CD4-positive, alpha-beta T cell treated with Interleukin-4 for 4 hours (primary cell): ENCODE results near the gene BOK.
"Not testable (repeated sequence)": the region's sequence is repeated elsewhere in the genome, so short reads cannot be mapped to it uniquely, and the experiment has no call there.

Source experiments
- DNase-seq: peaks from one replicate; pipeline ENCODE4 v3.0.0-alpha.2; 2020

Gene BOK

DNA sequence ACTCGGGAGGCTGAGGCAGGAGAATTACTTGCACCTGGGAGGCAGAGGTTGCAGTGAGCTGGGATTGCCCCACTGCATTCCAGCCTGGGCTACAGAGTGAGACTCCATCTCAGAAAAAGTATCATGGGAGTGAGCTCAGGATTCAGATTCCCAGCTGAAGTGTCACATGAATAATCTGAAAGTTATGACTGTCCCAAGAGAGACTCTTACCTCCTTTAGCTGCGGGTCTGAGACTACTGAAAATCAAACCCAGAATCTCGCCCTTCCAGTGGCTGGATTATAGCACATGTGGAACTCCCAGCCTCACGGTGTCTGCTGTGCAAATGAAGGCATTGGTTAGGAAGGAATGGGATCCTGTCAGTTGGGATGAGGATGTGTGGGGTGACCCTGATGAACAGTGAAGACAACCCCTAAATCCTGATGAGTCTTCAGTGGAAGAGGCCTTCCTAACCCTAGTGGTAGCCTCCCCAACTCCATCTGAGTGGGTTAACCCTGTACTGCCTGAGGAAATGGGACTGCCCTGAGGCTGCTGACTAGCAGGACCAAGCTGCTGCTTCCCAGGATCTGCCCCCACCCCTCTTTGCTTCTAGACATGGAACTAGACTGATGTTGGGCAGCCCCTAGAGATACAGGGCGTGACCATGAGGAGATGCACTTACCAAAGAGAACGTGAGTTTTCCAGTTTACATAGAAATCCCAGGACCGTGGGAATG lies 16.5 kb downstream of the BOK start:
- no peak for DNase-seq

DNA sequence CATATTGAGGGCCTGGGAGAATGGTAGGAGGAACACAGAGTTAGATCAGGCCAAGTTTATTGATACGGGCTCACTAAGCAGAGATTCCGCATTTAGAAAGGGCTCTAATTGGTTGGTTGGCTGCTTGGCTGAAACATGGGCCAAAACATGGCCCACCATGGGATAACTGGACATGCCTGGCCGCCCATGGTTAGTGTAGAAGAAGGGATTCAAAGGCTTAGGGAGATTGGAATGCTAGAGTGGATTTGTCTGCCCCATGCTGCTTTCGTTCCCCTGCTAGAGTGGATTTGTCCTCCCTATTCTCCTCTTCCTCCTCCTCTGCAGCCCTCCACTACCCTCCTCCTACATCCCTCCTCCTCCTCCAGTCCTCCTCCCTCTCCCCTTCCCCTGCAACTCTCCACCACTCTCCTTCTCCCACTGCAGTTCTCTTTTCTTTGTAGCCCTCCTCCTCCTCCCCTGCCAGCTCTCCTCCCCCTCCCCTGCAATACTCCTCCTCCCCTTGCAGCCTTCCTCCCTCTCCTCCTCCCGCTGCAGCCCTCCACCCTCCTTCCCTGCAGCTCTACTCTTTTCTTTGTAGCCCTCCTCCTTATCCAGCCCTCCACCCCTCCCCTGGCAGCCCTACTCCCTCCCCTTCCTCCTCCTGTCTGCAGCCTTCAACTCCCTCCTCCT lies 17.2 kb downstream of the BOK start:
- DNase-seq = no peak

DNA sequence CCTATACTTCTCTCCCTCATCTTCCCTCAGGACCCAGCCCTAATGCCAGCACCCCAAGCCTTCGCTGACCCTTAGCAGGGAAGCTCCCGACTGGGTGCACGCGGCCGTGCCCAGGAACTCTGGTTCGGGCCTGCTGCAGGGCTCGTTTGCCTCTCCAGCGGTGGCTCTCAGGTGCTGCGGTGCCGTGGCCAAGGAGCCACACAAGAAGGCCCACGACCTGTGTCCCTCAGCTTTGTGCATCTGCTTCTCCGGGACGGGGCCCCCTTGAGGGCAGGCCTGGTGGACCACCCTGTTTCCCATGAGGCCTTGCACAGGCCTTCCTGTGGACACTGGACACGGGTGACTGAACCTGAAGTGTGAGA lies 17.7 kb downstream of the BOK start:
- DNase-seq = no peak

DNA sequence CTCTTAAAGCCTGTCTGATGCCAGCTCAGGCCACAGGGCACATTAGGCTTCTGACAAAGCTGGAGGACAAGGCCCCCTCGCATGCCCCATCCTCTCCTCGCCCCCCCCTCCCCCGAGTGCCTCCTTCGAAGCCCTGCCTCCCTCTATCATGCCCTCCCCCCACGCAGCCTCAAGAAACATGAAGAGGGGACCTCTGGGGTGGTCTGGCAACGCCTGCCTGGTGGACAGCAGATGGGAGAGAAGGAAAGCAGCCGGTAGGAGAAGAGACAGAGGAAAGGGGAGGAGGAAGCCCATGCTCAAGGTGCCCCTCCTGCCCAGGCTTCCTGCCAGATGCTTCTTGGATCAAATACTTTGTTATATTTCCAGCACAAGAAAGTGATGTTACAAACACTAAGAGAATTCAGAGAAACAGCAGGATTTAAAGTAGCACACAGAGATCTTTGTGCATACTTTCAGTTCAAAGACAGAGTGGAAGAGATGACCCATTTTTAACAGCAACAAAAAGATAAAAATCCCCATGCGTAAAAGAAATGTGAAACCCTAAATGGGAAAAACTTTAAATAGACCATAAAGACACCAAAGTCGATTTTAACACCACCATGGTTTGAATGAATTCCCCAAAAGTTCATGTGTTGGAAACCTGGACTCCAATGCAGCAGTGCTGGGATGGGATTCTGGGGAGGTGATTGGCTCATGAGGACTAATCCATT lies 19.0 kb downstream of the BOK start:
- no peak for DNase-seq

DNA sequence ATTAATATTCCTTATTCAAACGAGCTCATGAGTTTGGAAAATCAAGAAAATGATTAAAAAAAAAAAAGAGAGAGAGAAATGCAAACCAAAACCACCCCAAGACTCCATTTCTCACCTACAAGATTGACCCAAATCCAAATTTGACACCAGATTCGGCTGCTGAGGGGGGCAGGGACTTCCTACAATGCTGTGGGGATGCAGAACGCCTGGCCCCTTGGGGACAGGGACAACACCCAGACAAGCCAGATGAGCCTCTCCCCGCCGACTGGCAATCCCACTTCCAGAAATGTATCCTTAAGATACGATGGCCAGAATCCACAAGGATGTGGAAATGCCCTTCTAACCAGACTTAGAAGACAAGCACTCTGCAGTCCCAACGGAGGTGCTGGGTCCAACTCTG lies 20.7 kb downstream of the BOK start:
- DNase-seq = no peak

DNA sequence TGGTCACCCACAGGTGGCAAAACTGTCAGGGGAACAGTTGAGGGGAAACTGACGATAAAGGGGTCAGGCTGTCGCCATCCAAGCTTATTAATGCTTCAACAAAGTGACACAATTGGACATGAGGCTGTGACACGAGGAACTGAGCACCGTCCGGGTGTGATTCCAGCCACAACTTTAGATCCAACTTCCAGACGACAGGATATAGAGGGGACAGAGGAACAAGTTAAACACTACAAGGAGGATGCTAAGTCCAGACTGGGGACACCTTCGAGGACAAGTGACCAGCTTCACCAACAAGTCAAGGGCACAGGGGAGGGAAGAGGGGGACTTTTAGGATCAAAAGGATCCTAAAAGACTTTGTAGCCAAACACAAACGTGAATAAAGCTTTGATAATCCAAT lies 23.8 kb downstream of the BOK start:
- no peak for DNase-seq

DNA sequence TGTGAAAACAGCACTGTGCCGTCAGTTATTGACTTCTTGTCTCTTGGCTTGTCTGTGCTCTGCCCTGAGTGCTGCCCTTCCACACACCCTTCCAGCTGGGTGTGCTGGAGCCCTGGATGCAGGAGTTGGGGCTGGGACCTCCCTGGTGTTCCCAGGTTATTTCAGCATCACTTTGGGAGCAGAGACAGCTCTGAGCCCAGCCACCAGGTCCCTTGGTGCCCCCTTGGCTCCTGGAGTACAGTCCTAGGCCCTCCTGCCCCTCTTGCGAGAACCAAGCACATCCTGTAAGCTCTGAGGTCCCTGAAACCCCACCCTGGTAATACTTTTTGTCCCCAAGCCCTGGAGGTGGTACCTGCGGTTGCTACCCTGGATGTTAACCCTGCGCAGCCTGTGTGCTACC lies 24.3 kb downstream of the BOK start:
- no peak for DNase-seq

DNA sequence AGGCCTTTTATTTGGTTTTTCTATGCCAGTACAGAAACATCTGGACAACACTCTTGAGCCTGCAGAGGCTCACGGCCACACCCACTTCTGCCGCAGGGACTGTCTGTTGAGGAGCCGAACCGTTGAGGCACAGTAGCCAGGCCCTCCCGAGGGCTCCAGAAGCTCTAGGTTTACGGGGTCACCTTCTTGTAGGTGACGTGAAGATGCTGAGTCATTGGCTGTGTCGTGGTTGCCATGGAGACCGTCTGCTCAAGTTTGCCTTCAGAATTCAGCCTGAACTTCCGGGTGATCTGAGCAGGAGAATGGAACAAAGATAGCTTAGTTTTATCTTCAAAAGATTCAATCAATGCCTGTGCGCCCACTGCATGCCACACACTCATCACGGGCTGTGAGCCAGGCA lies 25.9 kb downstream of the BOK start:
- DNase-seq = no peak

DNA sequence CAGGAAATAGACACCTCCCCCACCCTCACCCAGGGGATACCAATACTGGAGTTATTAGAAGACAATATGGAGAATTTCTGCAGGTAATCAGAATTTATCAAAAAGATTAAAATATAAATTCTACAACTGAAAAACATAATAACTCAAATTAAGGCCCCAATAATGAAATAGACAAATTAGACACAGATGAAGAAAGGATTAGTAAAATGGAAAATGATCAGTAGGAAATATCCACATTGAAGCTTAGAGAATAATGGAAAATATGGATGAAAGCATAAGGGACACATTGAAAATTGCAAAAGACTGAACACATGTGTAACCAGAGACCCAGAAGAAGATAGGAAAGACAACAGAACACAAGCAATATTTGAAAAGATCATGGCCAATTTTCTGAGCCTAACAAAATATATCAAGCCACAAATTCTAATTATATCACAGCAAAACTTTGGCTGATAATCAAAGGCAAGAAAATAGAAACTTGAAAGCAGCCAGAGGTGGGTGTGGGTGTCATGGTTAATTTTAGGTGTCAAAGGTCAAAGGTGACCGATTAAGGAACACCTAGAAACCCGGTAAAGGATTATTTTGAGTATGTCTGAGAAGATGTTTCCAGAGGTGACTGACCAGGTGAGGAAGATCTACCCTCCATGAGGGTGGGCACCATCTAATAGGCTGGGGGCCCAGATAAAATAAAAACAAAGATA lies 28.2 kb downstream of the BOK start:
- DNase-seq = no peak

DNA sequence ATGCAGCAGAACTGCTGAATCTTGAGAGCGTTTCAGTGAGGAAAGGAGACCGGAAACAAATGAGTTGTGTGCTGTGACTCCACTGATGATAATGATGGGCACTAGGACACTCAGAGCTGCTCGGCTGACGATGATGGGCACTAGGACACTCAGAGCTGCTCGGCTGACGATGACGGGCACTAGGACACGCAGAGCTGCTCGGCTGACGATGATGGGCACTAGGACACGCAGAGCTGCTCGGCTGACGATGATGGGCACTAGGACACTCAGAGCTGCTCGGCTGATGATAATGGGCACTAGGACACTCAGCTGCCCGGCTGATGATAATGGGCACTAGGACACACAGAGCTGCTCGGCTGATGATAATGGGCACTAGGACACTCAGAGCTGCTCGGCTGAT lies 31.3 kb downstream of the BOK start:
- not testable (repeated sequence) for DNase-seq

DNA sequence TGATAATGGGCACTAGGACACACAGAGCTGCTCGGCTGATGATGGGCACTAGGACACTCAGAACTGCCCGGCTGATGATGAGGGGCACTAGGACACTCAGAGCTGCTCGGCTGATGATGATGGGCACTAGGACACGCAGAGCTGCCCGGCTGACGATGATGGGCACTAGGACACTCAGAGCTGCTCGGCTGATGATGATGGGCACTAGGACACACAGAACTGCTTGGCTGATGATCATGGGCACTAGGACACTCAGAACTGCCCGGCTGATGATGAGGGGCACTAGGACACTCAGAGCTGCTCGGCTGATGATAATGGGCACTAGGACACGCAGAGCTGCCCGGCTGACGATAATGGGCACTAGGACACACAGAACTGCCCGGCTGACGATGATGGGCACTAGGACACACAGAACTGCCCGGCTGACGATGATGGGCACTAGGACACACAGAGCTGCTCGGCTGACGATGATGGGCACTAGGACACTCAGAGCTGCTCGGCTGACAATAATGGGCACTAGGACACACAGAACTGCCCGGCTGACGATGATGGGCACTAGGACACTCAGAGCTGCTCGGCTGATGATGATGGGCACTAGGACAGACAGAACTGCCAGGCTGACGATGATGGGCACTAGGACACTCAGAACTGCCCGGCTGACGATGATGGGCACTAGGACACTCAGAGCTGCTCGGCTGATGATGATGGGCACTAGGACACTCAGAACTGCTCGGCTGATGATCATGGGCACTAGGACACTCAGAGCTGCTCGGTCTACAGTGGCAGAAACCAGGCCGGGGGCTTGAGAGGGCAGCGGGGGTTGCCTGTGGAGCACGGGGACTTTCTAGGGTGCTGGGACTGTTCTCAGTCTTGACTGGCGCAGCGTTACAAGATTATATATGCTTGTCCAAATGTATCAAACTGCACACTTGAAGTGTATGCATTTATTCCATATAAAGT lies 32.2 kb downstream of the BOK start:
- not testable (repeated sequence) for DNase-seq

DNA sequence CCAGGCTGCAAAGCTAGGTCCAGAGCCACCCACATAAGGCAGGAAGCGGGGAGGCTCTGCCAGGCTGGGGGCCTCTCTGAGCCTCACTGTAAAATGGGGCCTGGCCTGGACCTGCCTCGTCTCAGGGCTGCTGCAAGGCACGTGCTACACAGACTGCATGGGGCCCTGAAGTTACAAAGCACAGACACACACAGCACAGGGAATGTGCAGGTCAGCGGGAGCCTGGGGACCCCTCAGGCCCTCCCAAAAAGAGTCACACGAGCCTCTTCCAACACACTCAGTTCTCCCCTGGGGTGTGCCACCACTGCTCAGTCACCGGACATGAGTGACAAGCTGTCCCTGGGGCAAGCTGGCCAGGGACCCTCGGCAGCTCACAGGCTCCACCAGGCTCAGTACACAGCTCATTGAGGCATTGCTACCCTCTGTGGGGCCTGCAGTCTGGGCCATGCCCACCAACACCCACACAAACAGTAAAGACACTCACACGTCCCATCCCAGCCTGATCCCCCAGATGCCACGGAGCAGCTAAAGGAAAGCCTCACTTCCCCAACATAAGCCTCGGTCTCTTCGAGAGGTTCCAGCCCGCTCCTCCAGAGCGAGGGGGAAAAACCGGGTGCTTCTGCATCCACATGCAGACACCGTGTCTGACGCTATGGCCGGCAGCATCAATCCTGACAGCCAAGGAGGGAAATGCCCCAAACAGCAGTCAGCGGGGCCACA lies 33.7 kb downstream of the BOK start:
- no peak for DNase-seq

DNA sequence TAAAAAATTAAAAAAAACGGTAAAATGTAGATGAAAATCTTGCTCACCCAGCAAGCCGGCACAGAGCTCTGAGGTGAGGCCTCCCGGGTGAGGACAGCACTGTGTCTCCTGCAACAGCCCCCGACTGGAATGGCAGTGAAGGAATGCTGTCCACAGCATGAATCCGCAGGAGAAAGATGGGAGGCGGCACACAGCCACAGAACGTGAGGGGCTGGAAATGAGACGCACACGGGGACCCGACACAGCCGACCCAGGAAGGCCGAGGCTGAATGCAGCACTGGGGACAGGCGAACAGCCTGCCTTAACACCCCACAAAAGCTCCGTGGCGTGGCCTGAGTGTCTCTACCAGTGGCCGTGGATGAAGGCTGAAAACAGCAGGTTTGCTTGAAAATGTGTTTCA lies 34.7 kb downstream of the BOK start:
- DNase-seq = no peak

DNA sequence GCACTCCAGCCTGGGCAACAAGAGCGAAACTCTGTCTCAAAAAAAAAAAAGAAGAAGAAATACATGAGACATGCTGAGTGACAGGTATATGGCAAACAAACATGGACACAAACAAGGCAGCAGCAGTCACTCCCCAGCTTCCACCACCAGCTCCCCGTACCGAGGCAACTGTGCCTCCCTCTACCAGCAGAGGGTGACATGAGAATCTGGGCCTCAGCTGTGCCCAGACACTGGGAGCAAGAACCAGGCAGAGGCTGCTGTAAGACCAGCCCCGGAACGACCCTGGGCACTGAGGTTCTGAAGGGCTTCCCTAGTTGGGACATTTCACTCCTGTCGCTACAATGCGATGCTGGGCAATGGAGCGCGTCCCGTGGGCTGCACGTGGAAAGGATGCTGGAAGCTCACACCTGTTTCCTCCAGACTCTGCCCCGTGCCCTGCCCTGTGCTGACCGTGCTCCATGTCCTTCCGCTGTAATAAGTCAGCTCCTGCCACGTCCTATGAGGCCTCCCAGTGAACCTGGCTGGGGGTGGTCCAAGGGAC lies 37.1 kb downstream of the BOK start:
- no peak for DNase-seq

DNA sequence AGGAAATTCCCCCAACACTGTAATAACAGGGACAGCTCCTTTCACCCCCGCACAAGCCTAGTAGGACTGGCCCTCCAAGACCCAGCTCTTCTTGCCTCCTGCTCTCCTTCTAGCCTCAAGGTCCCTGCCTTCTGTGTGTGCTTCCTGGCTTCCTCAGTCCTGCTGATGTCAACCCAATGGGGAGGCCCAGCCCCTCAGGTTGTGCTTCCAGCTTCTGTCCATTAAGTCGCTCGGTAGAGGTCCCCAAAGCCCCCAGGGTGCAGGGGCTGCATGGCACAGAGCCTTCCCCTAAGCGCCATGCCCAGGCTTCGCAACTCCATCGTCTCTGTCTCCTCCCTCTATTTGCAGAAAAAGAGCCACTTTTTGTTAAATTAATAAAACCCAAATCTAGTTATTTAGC lies 39.0 kb downstream of the BOK start:
- no peak for DNase-seq

DNA sequence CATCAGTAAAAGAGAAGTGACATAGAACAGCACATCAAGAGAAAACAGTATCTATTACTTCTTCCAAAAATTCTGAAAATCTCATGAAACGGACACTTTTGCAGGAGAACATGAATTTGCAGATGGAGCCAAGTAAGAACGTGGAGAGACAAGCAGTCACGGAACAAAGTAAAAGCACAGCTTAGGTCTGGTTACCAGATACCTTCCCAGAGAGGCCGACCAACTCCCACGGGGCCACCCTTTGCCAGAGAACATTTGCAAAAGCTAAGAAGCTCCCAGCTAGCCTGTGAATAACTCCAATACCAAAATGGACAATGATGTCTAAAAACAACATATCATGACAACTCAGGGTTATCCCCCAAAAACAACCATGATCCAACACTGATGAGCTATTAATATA lies 39.5 kb downstream of the BOK start:
- no peak for DNase-seq

DNA sequence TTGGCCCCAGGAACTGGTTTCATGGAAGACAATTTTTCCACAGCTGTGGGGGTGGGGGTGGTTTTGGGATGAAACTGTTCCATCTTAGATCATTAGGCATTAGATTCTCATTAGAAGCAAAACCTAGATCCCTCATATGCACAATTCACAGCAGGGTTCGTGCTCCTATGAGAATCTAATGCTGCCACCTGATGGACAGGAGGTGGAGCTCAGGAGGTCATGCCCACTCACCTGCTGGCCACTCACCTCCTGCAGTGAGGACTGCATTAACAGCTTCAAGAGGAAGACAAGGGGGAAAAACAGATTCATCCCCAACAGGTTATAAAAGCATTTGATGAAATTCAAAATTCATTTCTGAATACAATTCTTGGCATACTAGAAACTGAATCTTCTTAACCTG lies 39.9 kb downstream of the BOK start:
- DNase-seq = no peak

DNA sequence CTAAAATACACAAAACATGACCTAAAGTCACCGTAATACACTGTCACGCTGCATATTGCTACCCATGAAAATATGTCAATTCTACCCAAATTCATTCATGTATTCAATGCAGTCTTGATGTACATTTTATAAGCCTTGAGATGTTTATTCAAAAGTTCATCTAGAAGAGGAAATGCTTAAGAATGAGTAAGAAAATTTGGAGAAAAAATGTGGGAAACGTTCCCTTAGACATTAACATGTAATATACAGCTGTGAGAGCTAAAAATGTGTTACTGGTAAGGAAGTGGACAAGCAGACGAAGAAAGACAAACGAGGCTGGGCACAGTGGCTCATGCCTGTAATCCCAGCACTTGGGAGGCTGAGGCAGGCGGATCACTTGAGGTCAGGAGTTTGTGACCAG lies 41.1 kb downstream of the BOK start:
- DNase-seq = no peak

DNA sequence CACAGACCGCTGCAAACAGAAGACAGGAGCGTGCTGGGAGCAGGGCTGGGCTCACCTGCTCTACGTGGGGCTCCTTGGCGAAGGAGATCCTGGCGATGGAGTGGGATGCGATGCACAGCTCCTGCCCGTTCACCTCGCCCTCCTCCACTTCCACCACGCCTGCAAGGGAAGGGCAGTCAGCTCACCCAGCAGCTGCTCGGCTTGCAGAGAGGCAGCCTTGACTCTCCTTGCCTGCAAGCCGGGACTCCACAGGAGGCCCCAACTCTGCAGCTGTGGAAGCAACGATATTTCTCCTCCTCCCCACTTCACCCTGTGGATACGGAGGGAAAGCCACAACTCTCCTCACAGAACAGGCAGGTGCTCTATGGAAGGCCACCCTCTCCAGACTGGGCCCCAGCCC lies 43.3 kb downstream of the BOK start:
- no peak for DNase-seq

DNA sequence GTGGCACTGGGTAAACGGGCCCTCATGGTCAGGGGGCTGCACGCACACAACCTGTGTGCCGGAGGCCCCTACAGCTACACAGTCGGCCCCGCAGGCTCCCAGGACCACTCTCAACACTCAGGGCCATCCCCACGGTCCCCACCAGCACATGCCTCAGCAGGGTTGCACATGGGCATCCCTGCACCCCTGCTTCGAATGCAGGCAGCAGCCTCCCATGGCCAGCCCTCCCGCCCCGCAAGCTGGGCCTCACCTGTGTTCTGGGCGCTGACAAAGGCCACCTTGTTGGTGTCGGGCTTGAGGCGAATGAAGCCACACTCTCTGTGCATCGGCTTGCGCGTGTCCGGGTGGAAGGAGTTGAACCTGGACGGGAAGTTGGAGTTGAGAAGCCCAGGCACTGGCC lies 44.2 kb downstream of the BOK start:
- DNase-seq = no peak

DNA sequence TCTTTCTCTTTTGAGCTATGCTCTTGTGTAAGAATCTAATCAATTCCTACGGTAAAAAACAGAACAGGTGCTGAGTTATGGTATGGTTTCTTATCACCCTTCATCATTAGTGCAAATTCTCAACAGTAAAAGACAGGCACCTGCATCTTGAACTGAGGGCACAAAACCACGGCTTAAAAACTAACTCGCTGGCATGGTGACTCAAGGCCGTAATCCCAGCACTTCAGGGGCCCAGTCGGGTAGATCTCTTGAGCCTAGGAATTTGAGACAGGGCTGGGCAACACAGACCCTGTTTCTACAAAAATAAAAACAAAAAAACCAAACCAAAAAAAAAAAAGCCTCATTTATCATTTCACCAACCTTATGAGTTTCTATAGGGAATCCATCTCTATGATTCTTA lies 45.1 kb downstream of the BOK start:
- no peak for DNase-seq

DNA sequence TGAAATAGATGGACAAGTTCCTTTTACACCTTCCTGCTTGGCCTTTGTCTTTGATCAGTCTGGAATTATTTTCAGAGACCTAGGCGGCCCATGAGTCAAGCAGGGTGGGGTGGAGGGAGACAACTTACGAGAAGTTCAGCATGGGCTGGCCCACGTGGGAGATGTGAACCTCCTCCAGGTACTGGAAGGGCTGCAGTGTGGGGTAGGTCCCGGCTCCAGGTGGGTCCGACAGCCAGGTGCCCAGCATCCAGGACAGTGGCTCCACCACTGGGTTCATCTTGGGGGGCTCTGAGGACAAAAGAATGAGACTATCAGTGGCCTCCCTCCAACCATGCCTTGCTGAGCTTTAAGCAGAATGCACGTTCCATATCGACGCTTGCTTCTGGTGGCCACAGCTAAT lies 47.6 kb downstream of the BOK start:
- DNase-seq = no peak
